ENCODE results near the gene INIP. TPM values are rescaled to one million over a fixed set of nuclear protein-coding genes. Genes with fewer than 3 reads are reported as not detected.

Gene INIP
- total RNA-seq, 4 donors from 2014 or later, result 9.6 to 22.9 (median 16.2) TPM

GRCh38 chr9:112734892-112735291, 17.0 kb upstream of the INIP start:
- Histone ChIP-seq H3K27me3 (no peaks in the 10 kb centered on the region), H3K27ac (no peak overlapping the region), H3K36me3 (no peaks in the 10 kb centered on the region), H3K4me3 (no peak overlapping the region), H3K4me1 (peaks cover 0 to 26% (median 10%) of the 10 kb centered on the region in 4 donors), H3K9me3 (no peaks in the 10 kb centered on the region)
- intact Hi-C loops (cut with DNase I; ENCODE audit: low total_unique reads), result no loop called here
- no peak for DNase-seq
- in situ Hi-C loops (cut with MboI; ENCODE audit: low pct_ligation_motif_present in 1 of 4, low pct_unique_long_range_greater_than_20kb in 1 of 4, low sequenced_read_pairs in 3 of 4), result no loop called here
- TF ChIP-seq POLR2A (IDR thresholded peaks at IDR 0.05) (no peak), EP300 (IDR thresholded peaks at IDR 0.05; ENCODE audit: low read depth) (no peak), POLR2AphosphoS5 (IDR thresholded peaks at IDR 0.05) (no peak), CTCF (IDR thresholded peaks at IDR 0.05) (no peak)
- WGBS, 2 donors (ENCODE audit: low coverage in 1 of 2), result 70% methylated on average over 2 of the region's 2 CpGs

GRCh38 chr9:112731971-112732370, 14.1 kb upstream of the INIP start:
- Histone ChIP-seq H3K9me3 (no peaks in the 10 kb centered on the region), H3K27me3 (no peaks in the 10 kb centered on the region), H3K36me3 (no peaks in the 10 kb centered on the region), H3K4me3 (no peak overlapping the region), H3K4me1 (peaks cover 0 to 14% (median 4%) of the 10 kb centered on the region in 4 donors), H3K27ac (peak overlapping the region in 3 of 4 donors; percentile 42 to 65 (median 60))
- peak; percentile 60 for DNase-seq
- intact Hi-C loops (cut with DNase I; ENCODE audit: low total_unique reads) (no loop called here), in situ Hi-C loops (cut with MboI; ENCODE audit: low pct_ligation_motif_present in 1 of 4, low pct_unique_long_range_greater_than_20kb in 1 of 4, low sequenced_read_pairs in 3 of 4) (no loop called here)
- 48 to 67% methylated on average over 2 to 7 of the region's 7 CpGs for WGBS, 2 donors (ENCODE audit: low coverage in 1 of 2)
- TF ChIP-seq POLR2AphosphoS5 (IDR thresholded peaks at IDR 0.05) (peak in 2 of 3 donors; percentile 14 to 41), CTCF (IDR thresholded peaks at IDR 0.05) (no peak)

GRCh38 chr9:112728401-112728800, 10.5 kb upstream of the INIP start:
- in situ Hi-C loops (cut with MboI; ENCODE audit: low pct_ligation_motif_present in 1 of 4, low pct_unique_long_range_greater_than_20kb in 1 of 4, low sequenced_read_pairs in 3 of 4) (no loop called here), intact Hi-C loops (cut with DNase I; ENCODE audit: low total_unique reads) (no loop called here)
- Histone ChIP-seq H3K27ac (no peak overlapping the region), H3K27me3 (no peaks in the 10 kb centered on the region), H3K9me3 (no peaks in the 10 kb centered on the region), H3K4me1 (peaks cover 0 to 7% (median 3%) of the 10 kb centered on the region in 4 donors), H3K4me3 (no peak overlapping the region), H3K36me3 (no peaks in the 10 kb centered on the region)
- DNase-seq, result no peak
- no peak for TF ChIP-seq POLR2A (IDR thresholded peaks at IDR 0.05)
- no peak for TF ChIP-seq CTCF (IDR thresholded peaks at IDR 0.05)
- TF ChIP-seq EP300 (IDR thresholded peaks at IDR 0.05; ENCODE audit: low read depth), result no peak
- no peak for TF ChIP-seq POLR2AphosphoS5 (IDR thresholded peaks at IDR 0.05)
- 89 to 98% methylated on average over 2 of the region's 2 CpGs for WGBS, 2 donors (ENCODE audit: low coverage in 1 of 2)

- Histone ChIP-seq H3K27ac (no peak overlapping the region), H3K36me3 (no peaks in the 10 kb centered on the region), H3K4me3 (no peak overlapping the region), H3K9me3 (no peaks in the 10 kb centered on the region), H3K27me3 (no peaks in the 10 kb centered on the region), H3K4me1 (peaks cover 0 to under 1% (median 0%) of the 10 kb centered on the region in 4 donors)
- in situ Hi-C loops (cut with MboI; ENCODE audit: low pct_ligation_motif_present in 1 of 4, low pct_unique_long_range_greater_than_20kb in 1 of 4, low sequenced_read_pairs in 3 of 4) (no loop called here), intact Hi-C loops (cut with DNase I; ENCODE audit: low total_unique reads) (no loop called here)
- TF ChIP-seq POLR2A (IDR thresholded peaks at IDR 0.05) (no peak), POLR2AphosphoS5 (IDR thresholded peaks at IDR 0.05) (no peak), EP300 (IDR thresholded peaks at IDR 0.05; ENCODE audit: low read depth) (no peak), CTCF (IDR thresholded peaks at IDR 0.05) (no peak)
- WGBS, 2 donors (ENCODE audit: low coverage in 1 of 2), result 94% methylated on average over 4 of the region's 4 CpGs; no CpG with 5 or more reads in 1 of the 2 donors
- DNase-seq, result no peak
Measured at GRCh38 chr9:112726428-112726827, 8.5 kb upstream of the INIP start.
